ENCODE measurements around the gene CARM1.

Gene CARM1

DNA sequence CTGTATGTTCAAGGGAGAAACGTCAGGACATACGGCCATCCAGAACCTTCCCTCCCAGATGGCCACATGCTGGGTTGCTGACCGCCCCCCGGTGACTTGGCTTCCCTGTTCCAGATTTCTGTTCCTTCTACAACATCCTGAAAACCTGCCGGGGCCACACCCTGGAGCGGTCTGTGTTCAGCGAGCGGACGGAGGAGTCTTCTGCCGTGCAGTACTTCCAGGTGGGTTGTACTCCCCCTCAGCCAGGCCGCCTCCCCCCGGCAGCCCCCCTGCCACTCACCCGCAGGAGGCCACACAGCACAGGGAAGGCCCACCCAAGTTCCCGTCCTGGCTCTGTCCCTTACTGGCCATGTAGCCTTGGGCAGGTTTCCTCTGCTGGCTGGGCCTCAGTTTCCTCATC is 36.6 kb downstream of the CARM1 start:
- no peak for DNase-seq (ENCODE audit: low spot score)

- no peak for DNase-seq (ENCODE audit: low spot score)
Observed at GRCh38 chr19:10908380-10908960, 37.1 kb downstream of the CARM1 start.

- peak; percentile 52 for DNase-seq (ENCODE audit: low spot score)
Observed at GRCh38 chr19:10911579-10912363, 40.4 kb downstream of the CARM1 start.

GRCh38 chr19:10912619-10913018 is 41.3 kb downstream of the CARM1 start:
- DNase-seq (ENCODE audit: low spot score), result no peak

- no peak for DNase-seq (ENCODE audit: low spot score)
Observed at GRCh38 chr19:10913716-10914340, 42.5 kb downstream of the CARM1 start.

DNA sequence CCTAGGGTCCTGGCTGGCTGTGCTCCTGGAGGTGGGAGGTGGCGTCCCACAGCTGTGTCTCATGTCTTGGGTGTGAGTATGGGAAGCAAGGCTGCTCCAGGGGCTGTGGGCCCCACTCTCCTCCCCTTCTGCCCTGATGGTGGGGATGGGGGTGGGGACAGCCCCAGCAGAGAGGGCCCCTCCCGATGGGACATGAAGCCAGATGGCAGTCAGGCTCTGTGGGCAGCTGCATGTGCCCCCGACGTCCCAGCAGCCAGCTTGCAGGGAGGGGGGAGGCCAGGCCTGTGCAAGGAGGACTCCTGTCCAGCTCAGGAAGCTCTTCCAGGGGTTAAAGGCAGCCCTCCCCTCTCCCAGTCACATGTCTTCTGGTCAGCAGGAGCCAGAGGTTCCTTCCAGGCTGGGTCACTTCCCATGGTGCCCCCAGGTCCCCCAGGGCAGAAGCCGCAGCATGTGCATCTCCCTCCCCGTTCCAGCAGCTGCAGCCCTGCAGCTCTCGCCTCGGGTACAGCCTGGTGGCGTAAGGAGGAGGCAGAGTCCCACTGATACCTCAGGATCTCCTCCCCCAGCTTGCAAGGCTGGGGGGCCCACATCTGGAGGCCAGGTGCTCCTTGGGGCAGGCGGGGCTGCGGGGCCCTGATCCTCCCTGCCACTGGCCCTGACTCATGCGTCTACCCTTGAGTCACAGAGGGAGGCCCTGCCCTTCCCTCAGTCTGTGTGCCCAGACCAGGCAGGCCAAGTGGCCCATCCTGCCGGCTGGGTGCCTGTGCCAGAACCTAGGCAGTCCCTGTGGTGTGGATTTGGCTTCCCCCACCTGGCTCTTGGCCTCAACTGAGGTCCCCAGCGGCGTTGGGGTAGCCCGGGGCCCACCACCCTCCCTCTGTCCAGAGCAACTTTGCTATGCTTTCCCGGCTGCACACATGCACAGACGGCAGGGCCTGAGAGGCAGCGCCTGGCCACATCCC is 44.1 kb downstream of the CARM1 start:
- no peak for DNase-seq (ENCODE audit: low spot score)

GRCh38 chr19:10916602-10917001 is 45.2 kb downstream of the CARM1 start:
- no peak for DNase-seq (ENCODE audit: low spot score)

- no peak for DNase-seq (ENCODE audit: low spot score)
Observed at GRCh38 chr19:10918359-10918758, 47.0 kb downstream of the CARM1 start.

- DNase-seq (ENCODE audit: low spot score), result no peak
Observed at GRCh38 chr19:10919352-10920287, 48.3 kb downstream of the CARM1 start.

- DNase-seq (ENCODE audit: low spot score), result no peak
Observed at GRCh38 chr19:10920288-10920655, 48.9 kb downstream of the CARM1 start.

DNA sequence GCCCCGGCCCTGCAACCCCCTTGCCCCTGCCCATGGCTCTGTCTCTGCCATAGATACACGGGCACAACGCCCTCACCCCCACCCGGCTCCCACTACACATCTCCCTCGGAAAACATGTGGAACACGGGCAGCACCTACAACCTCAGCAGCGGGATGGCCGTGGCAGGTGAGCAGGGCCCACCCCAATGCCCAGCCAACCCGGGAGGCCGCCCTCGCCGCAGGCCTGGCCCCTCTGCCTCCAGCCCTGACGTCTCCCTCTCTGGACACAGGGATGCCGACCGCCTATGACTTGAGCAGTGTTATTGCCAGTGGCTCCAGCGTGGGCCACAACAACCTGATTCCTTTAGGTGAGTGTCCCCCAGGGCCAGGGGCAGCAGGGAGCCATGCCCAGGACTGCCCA is 49.4 kb downstream of the CARM1 start:
- no peak for DNase-seq (ENCODE audit: low spot score)

DNA sequence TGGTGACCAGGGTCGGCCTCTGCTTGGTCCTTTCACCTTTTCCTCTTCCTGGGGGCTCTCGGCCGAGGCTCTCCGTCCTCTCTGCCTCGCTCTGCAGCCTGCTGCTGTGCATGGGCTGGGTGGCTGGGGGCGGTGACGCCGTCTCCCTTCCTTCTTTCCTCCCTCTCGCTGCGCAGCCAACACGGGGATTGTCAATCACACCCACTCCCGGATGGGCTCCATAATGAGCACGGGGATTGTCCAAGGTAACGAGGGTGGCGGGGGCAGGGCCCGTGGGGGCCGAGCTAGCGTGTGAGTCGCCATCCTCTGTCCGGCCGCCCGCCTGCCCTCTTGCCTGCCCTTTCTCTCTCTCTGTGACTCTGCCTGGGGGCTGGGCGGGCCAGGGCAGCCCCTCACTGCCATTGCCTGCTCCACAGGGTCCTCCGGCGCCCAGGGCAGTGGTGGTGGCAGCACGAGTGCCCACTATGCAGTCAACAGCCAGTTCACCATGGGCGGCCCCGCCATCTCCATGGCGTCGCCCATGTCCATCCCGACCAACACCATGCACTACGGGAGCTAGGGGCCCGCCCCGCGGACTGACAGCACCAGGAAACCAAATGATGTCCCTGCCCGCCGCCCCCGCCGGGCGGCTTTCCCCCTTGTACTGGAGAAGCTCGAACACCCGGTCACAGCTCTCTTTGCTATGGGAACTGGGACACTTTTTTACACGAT is 50.0 kb downstream of the CARM1 start:
- DNase-seq (ENCODE audit: low spot score), result no peak

- no peak for DNase-seq (ENCODE audit: low spot score)
Observed at GRCh38 chr19:10921910-10922637, 50.7 kb downstream of the CARM1 start.

DNA sequence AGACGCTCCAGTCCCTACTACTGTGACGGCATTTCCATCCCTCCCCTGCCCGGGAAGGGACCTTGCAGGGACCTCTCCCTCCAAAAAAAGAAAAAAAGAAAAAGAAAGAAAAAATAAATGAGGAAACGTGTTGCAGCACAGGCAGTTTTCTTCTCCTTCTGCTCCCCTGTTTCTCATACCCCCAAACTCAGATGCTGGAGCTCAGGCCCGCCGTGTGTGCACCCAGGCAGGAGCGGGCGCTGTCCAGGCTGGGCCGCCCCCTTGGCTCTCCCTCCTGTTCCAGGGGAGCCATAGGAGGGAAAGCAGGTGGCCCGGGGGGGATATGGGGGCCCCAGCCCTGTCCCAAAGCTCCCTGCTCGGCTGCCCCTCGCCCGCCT is 51.3 kb downstream of the CARM1 start:
- no peak for DNase-seq (ENCODE audit: low spot score)

- no peak for DNase-seq (ENCODE audit: low spot score)
Observed at GRCh38 chr19:10923260-10924112, 52.1 kb downstream of the CARM1 start.

DNA sequence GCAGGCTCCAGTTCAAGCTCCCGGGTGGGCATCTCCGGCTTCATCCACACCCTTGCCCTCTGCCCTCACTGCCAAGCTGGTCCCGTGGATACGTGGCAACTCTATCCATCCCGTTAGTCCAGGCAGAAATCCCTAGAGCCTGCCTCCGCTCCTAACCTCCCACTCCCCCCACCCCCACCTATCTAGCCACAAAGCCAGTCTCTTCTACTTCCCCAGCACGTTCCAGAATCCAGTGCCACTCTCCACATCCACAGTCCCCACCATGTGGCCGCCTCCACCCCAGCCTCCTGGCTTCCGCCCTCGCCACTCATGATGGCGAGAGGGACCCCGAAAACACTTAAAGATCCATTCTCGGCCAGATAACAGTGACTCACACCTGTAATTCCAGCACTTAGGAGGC is 53.2 kb downstream of the CARM1 start:
- no peak for DNase-seq (ENCODE audit: low spot score)

GRCh38 chr19:10927730-10928562 is 56.6 kb downstream of the CARM1 start:
- no peak for DNase-seq (ENCODE audit: low spot score)
